GM18870 (cell line): Measurements from ENCODE around the gene BOD1L2.

Experiments
- ATAC-seq: cut with Tn5 transposase; IDR thresholded peaks from one replicate; pipeline ENCODE4 v1.9.1; 2021; ENCODE audit warnings: moderate library complexity; ENCODE audit not compliant: unreplicated experiment

The BOD1L2 gene

DNA sequence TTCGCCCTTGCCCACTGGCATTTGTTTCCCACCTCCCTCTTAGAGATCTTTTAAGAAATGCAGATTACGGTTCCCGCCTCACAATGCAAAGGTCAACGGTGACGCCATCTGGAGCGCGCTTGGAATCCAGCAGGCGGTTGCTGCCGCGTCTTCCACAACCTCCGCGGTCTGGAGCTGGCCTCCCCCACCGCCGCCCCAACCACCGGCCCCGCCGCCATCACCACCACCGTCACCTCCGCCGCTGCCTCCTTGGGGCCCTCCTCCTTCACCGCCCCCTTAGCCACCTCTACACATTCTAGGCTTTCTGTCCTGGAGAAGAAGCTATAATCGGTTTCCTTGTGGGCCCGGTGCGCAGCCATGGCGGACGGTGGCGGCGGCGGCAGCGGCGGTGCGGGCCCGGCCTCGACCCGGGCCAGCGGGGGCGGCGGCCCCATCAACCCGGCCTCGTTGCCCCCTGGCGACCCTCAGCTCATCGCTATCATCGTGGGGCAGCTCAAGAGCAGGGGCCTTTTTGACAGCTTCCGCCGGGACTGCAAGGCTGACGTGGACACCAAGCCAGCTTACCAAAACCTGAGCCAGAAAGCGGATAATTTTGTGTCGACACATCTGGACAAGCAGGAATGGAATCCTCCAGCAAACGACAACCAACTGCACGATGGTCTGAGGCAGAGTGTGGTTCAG, at the start of gene BOD1L2:
BOD1L2 (plus strand) TSS at position 132 of the 681 bp plus-strand sequence; CDS start at position 358, 226 bp downstream.
- ATAC-seq = no peak

DNA sequence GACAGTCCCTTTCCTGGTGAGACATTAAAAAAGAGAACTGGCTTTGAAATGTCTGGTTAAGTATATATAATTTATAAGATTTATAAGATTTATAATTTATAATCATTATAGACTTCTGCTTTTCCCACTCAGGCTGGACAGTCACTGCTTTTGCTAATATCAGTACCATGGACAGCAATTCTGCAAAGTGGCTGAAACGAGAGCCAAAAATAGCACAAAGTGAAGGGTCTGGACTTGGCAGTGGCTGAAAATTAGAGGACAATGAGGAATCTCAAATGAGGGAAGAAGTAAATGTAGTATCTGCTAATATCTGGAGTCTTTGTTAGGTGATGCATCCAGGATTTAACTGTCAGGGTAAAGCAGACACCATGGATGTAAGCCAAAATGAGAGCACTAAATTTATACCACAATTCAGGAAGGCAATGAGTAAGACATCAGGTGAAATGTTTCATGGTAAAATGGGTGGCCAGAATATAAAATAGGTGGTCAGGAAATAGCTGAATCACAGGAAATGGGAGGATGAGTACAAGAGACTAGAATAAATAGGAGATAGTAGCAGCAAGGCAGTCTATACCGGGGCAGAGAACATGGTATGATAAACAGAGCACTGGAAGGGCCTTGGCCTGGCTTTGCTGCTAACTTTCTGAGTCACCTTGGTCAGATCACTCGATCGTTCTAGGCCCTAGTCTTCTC, 39.6 kb upstream of the BOD1L2 start:
- no peak for ATAC-seq

DNA sequence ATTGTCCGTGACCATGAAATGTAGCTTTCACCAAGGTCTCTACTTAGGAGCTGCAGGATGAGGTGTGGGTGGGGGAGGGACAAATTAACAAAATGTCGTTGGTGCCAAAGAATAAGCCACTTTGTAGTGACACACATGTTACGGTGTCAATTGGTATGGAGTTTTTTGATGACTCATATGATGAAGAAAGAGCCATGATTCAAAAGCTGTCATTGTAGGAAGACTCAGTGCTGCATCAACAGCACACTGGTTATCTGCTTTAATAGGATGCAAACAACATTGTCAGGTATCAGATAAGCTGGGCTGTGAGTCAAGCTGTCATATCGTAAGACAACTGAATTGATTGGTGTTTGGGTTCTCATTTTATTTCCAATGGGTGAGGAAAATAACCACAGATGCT, 36.6 kb upstream of the BOD1L2 start:
- no peak for ATAC-seq

DNA sequence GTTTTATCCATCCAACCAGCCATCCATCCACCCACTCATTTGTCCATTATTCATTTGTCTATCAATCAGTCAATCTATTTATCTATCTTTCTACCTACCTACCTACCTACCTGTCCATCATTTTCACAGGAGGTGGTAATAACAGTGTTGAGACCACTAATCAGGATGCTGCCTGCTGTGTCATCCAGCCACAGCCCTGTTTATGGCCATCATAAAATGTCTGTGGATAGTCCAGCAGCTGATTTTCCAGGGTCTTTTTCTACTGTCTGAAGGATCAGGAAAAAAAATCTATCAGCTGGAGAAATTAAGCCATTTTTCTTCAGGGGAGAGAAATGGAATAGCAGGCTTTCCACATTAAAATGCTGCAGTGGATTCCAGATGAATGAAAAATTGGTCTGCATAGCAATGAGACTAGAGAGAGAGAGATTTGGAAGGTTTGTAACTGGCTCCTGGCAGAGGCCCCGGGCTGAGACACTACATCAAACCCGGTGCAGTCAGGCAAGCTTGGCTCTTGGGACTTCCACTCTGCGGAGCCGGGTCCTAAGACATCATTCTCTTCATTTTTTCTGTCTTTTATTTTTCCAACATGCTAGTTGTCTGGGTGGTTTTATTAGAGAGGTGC, 33.0 kb upstream of the BOD1L2 start:
- no peak for ATAC-seq

DNA sequence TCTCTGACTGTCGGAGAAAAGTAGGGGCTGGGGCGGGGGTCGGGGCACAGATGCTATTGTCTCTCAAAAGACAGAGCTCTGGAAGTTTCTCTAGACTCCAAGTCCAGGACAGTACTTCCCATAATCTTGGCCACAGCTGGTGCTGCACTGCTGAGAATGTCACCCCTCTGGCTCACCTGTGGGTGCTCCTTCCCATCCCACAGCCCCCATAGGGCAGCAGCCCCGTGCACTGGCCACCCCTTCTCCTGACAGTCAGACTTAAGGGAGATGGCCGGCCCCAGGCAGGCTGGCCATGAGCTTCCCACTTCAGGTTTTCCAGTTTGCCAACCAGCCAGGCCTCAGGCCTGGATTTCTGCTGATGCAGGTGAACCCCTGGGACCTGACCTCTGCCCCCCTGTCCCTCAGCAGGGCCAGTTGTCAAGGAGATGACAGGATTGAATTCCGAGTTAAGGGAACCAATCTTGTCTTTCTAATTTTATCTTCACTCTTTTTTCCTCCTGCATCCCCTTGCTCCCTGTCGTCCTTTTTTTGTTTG, 30.2 kb upstream of the BOD1L2 start:
- no peak for ATAC-seq

DNA sequence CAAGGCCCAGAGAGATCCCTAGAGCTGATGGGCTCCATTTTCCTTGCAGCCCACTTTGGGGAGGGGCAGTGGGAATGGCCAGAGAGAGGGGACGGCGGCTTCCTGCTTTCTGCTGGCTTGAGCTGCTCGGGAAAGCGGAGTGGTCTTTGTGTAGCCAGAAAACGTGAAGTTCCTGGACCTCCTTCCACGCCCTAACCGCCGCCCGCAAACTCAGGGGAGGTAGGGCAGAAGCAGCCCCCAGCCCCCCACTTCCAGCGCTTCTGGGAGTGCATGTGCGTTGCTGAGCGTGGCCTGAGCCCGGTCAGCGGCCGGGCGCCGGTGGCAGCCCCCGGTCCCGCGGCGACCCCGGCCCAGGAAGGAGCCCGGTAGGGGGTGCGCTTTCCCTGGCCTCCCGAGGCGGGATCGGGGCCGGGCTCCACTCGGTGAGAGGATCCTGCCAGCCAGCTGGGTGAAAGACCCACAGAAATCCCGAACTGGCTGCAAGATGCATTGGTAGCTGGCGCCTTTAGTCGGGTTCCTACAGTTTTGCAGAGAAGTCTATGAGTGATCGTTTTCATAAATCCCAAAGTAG, 25.3 kb upstream of the BOD1L2 start:
- ATAC-seq = no peak

DNA sequence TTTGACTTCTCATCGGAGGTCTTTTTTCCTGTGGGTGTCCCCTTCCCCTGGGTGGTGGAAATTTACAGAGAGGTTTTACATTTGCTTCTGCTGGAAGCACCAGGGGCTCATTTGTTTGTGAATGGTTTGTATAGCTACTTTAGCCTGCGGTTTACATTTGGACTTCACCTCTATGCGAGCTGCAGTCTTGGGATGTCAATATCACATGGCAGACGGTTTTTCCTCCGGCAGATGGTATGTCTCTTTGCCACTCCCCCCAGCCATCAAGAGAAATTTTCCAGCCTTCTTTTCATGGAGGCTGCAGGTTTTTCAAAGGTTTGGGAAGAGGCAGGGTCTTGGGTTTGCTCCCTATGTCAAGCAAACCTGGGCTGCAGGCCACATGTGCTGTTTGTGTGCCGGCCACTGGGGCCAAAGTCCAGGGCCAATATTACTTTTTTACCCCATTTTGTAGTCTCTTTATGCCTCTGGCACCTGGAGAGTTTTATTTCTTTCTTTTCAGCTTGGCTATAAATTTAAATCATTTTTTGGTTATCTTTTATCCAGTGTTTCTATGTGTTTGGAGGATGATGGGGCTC, 23.9 kb upstream of the BOD1L2 start:
- no peak for ATAC-seq

DNA sequence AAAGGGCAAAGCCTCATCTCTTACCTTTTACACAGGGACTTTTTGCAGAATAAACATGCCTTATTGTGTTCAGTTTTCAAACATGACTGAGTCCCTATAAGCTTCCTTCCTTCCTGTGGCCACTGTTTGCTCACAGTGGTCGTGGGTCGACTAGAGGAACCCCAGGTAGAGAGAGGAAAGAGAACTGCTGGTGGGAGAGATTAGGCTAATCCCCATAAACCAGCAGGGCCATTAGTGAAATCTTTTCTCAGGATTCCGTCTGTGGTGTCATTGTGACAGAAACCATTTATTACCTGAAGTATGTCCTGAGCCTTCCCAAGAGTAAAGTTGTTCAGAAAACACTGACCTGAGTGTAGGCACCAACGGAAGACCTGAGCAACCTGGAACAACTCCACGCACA, 21.3 kb upstream of the BOD1L2 start:
- ATAC-seq = no peak

DNA sequence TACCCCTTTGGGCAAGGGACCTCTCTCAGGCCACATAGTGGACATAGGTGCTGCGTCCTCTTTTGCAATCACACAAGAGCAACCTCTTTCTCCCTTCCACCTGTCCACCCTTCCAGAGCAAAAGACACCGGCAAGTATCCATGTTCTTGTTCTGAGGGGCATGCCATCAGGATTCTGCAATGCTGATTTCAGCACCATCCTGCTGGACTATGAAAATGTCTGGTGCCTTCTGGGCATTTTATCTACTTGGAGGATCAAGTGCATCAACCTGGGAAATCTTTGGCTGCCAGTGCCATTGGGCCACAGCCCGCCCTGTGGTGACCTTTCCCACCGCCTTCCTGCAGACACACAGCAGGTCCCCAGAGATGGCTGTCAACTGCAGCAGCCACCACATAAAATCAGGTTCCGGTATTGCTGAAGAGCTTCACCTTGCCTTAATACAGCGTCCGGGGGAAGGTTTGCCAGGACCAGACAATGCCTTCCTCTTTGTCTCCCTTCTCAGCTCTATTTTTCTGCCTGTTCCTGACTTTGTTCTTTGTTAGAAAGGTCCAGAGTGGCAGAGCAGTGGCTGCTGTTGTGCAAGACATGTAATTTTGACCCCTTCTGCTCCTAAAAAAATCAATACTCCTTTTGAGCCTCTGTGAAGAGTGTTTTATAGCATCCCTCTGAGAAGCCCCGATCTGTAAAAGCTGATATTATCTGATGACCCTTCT, 18.5 kb upstream of the BOD1L2 start:
- ATAC-seq = no peak

DNA sequence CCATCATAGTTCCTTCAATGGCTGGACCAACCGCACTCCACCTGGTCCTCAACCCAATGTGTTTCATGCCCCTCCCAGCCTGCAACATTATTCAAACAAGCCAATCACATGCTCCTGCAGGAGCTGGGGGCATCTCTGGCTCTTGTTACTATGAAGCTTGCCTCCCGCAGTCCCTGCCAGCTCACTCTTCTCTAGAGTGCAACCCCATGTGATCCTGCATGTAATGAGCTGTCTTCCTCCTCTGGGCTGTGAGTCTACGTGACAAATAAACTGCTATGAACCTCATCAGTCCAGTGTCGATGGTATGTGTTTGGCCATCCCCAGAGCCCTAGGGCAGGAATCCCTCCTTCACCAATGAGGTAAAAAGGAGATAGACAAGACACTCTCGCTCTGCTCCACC, 15.8 kb upstream of the BOD1L2 start:
- ATAC-seq = no peak

DNA sequence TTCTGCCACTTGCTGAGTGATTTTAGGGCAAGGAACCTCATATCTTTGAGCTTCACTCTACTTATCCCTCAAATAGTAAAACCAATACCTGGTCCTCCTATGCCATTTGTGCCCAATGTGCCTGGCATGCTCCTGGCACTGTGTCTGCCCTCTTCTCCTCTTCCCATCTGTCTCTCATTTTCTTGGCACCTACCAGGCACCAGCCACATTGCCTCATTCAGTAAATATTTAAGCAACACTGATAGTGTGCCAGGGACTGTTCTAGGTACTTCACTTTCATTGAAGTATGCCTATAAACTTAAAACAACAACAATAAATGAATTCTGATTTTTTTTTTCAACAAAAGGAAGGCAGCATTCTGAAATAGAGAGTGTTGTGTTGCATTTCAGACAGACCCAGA, 15.1 kb upstream of the BOD1L2 start:
- no peak for ATAC-seq

DNA sequence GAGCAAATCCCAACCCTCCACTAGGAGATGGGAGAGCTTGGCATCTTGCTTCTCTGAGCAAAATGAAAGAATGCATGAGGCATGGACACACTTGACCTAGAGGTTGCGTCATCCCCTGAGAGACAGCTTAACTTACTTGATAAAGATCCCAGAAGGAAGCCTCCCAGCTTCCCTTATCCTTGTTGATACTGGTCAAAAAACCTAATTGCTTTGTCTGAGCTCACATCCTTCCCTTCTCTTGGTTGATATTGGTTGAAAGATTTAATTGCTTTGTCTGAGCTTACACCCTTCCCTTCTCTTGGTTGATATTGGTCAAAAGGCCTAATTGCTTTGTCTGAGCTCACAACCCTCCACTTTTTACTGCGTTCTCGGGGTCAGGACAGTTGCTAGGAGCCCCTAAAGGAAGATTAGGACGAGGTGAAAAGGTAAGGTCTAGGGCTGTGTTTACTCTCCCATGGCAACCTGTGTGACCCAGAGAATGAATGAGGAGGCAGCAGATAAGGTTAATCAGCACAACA, 12.2 kb upstream of the BOD1L2 start:
- ATAC-seq = no peak

DNA sequence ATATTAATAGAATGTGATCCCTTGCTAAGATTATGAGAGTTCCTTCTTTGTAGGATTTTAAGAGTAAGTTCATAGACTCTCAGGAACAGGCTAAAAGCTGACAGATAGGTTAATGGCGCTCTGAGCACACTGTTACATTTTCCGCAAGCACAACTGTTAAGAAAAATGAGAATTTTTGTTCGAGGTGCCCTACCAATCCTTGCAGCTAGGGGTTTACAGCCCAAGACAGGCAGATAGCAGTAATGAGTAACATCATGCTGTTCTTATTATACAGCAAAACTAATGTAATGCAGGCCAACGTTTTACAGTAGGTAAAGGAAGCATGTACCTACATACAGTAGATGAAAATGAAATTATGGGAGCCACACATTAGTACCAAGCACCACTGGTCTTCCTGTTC, 11.2 kb upstream of the BOD1L2 start:
- ATAC-seq = no peak

DNA sequence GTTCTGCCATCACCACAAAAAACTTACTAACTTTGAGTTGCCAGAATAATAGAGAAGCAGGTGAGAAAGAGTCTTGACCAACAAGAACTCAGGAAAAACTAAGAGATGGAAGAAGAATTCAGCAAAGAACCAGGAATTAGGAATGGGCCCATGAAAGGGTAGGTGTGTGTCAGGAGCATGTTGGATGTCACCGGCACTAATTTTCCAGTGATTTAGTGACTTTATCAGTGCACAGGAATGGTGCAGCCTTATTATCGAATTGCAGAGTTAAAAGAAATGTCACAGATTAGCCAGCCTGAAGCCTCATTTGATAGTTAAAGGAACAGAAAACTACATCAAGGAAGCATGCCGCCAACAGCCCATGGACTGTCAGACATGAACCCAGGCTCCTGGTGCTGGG, 9.0 kb upstream of the BOD1L2 start:
- no peak for ATAC-seq

DNA sequence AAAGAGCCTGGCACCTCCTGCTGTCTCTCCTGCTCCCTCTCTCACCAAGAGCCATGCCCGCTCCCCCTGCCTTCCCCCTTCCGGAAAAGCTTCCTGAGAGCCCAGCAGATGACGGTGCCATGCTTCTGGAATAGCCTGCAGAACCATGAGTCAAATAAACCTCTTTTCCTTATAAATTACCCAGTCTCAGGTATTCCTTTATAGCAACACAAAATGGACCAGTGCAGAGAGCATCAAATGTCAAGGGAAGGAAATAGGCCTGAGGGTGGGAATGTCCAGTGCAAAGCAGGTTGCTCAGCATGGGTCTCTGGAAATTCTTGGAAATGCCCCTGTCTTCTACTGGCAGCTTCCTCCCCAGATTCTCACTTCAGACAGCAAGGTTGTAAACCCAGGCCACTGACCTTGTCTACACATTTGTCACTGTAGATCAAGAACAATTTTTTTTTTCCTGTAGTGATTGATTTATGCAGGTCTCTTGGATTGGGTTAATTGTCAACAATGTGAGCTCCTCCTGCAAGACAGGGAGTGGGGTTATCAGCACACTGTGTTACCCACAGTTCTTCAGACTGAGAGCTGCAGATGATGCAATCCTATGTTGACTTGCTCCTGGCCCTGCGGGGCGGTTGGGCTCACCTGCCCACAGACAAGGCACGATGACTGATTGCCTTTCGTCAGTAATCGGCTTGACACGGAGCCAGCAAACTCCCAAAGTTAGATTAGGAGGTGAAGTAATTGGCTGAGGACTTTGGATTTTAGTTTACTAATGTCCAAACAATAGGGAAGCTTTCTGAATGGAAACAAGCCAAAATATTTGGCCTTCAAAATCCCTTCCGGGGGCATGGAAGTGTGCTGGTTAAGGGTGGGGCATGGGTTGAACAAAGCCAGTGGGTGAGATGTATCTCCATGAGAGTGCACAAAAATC, 5.4 kb upstream of the BOD1L2 start:
- no peak for ATAC-seq

DNA sequence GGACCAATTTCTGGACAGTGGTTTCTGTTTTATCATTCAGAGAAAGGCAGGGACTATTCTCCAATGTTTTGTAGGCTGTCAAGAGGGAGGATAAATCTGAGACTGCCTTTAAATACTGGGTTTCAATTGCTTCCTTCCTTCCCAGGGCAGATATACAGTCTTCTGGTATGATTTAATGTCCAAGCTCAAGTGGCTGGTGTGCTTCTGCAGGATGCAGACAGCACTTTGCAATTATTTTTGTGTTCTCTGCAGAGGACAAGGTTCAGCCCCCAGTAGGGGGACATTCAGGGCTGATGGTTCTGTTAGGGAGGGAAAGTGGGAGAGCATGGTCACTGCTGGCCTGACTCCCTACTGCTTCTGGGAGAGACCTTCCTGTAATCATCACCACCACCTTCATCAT, 4.6 kb upstream of the BOD1L2 start:
- no peak for ATAC-seq

DNA sequence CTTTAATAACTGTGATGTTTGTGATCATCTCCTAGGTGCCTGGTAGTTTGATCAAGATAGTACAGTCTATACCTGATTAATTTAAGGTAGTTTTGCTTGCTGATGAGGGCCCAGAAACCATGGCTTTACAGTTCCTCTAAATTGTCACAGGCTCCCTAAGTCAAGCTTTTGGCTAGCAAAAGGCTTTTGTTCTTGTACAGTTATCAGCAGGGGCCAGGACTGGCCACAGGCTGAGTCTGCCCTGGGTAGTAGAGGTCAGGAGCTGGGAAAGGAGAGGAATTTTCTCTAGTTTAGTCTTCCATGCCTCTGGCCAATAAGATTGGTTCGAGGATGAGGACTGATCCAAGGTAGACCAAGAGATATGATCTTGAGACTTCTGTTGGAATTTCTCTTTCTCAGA, 3.6 kb upstream of the BOD1L2 start:
- ATAC-seq = no peak

DNA sequence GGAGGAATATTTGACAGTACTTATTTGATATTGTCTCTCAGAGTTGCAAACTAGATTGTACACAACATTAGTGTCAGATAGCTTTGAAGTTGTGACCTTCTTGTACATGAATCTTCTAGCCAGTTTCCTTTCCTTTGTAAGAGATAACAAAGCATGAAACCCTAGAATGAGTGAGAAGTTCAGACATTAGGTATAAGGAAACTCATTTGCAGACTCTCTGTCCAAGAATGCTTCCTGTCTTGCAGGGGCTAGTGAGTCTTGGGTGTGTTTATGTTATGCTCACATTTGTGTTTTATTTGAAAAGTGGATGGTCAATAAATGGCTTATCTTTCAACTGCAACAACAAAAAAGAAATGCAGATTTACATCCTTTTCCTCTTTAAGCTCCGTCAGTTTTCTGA, 1.4 kb downstream of the BOD1L2 start:
- no peak for ATAC-seq

DNA sequence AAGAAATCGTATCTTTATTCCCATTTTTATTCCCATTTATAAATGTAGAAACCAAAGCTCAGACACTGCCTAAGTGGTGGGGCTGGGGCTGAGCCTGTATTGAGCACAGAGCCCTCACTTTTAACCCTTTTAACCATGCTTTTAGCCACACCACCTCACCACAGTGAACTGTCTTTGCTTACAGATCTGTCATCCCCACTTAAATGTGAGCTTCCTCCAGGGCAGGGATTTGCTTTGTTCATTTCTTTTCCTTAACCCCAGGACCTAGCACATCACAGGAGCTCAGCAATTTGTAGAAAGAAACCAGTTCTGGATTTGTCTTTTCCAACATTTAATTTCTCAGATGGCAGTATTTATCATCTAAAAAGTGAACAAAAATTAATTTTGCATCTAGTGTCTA, 2.2 kb downstream of the BOD1L2 start:
- no peak for ATAC-seq

DNA sequence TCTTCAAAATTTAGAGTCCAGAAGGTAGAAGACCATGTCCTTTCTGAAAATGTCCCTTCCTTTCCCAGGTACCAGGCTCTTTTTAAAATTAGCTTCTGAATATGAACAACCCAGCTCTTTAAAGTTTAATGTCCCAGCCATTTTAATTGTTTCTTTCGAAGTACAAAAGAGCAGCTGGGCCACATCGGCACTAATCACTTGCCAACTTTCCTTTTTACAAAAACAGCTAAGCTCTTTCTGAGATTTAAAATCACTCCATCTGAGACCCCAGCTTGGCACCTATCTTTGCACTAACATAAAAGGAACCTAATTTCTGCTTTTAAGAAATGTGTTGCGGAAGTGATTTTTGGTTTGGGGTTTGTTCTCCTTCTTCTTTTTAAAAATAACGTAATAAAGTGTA, 2.6 kb downstream of the BOD1L2 start:
- ATAC-seq = no peak
